Activated T-cell treated with anti-CD3 and anti-CD28 coated beads for 24 hours (primary cell): ENCODE results near the gene CLDN11.

ENCODE experiments used
- DNase-seq: peaks from one replicate; pipeline ENCODE4 v3.0.0-alpha.2; 2020; ENCODE audit warnings: low read depth

The CLDN11 gene

GRCh38 chr3:170428095-170428494 is 9.4 kb downstream of the CLDN11 start:
- no peak for DNase-seq

GRCh38 chr3:170429050-170429449 is 10.4 kb downstream of the CLDN11 start:
- no peak for DNase-seq

- DNase-seq: no peak
Observed at GRCh38 chr3:170431054-170431453, 12.4 kb downstream of the CLDN11 start.

GRCh38 chr3:170432416-170432815 is 13.7 kb downstream of the CLDN11 start:
- no peak for DNase-seq

- DNase-seq: no peak
Observed at GRCh38 chr3:170436697-170437096, 18.0 kb downstream of the CLDN11 start.

- DNase-seq: no peak
Observed at GRCh38 chr3:170437176-170437575, 18.5 kb downstream of the CLDN11 start.

GRCh38 chr3:170437696-170438407 is 19.2 kb downstream of the CLDN11 start:
- DNase-seq: no peak

GRCh38 chr3:170438836-170439235 is 20.2 kb downstream of the CLDN11 start:
- DNase-seq: no peak

- DNase-seq: no peak
Observed at GRCh38 chr3:170440344-170440743, 21.7 kb downstream of the CLDN11 start.

GRCh38 chr3:170441412-170441811 is 22.7 kb downstream of the CLDN11 start:
- DNase-seq: no peak

GRCh38 chr3:170442947-170443346 is 24.3 kb downstream of the CLDN11 start:
- no peak for DNase-seq

- no peak for DNase-seq
Observed at GRCh38 chr3:170443457-170443856, 24.8 kb downstream of the CLDN11 start.

GRCh38 chr3:170448584-170448983 is 29.9 kb downstream of the CLDN11 start:
- DNase-seq: no peak

GRCh38 chr3:170450039-170450438 is 31.4 kb downstream of the CLDN11 start:
- DNase-seq: no peak

- DNase-seq: no peak
Observed at GRCh38 chr3:170454509-170454908, 35.8 kb downstream of the CLDN11 start.

- DNase-seq: no peak
Observed at GRCh38 chr3:170458285-170458684, 39.6 kb downstream of the CLDN11 start.

GRCh38 chr3:170463011-170463410 is 44.3 kb downstream of the CLDN11 start:
- no peak for DNase-seq

- DNase-seq: no peak
Observed at GRCh38 chr3:170465955-170466354, 47.3 kb downstream of the CLDN11 start.

GRCh38 chr3:170467007-170467406 is 48.3 kb downstream of the CLDN11 start:
- no peak for DNase-seq

- DNase-seq: no peak
Observed at GRCh38 chr3:170467571-170468147, 49.0 kb downstream of the CLDN11 start.

GRCh38 chr3:170469151-170470062 is 50.7 kb downstream of the CLDN11 start:
- DNase-seq: no peak

GRCh38 chr3:170470063-170471016 is 51.7 kb downstream of the CLDN11 start:
- no peak for DNase-seq
